ENCODE measurements around the gene RALA. TPM values are rescaled to one million over a fixed set of nuclear protein-coding genes. Genes with fewer than 3 reads are reported as not detected.

Gene RALA
- 10 to 100 TPM in 2 of 4 donors, 1 to 10 TPM in 2; 5.4 to 29.8 (median 17.9) TPM for total RNA-seq

DNA sequence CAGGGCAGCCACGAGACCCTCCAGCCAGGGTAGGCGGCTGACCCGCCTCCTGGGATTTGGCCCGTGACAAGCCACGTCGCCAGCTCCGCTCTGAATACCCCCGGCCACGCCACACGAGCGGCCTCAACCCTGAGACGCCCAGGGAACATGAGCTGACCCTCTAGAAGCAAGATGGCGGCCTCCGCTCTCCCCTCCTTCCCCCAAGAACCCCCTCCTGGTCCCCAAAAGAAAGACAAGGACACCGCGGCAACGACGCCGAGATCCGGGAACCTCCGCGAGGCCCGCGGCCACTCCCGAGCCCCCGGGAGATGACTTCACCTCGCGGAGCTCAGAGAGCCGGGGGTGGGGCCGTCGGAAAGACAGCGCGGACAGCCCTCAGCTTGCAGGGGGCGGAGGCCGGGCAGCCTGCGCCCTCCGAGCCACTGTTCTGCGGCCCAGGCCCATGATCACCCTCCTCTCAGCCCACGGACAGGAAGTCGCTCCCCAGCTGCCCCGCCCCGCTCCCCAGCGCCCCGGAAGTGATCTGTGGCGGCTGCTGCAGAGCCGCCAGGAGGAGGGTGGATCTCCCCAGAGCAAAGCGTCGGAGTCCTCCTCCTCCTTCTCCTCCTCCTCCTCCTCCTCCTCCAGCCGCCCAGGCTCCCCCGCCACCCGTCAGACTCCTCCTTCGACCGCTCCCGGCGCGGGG, at the start of gene RALA:
RALA (plus strand) TSS at position 526 of the 685 bp plus-strand sequence. CDS start 63,096 bp downstream, outside the sequence.
- peak within 1 kb of the TSS; percentile 68 to 88 (median 80) for H3K4me3 ChIP-seq
- peak; percentile 95 for DNase-seq
- H3K27me3 ChIP-seq, result no peaks in the 10 kb centered on the region
- intact Hi-C loops (cut with DNase I; ENCODE audit: low total_unique reads), result loop anchor here (5.0 kb wide), 1 partner anchor 249 kb away; no protein-coding TSS in a partner anchor
- in situ Hi-C loops (cut with MboI; ENCODE audit: low pct_ligation_motif_present in 1 of 4, low pct_unique_long_range_greater_than_20kb in 1 of 4, low sequenced_read_pairs in 3 of 4), result no loop called here
- H3K36me3 ChIP-seq, result no peaks in the 10 kb centered on the region
- TF ChIP-seq POLR2A (IDR thresholded peaks at IDR 0.05), result peak; percentile 85
- peak; percentile 75 to 88 (median 86) for TF ChIP-seq POLR2AphosphoS5 (IDR thresholded peaks at IDR 0.05)
- TF ChIP-seq CTCF (IDR thresholded peaks at IDR 0.05), result peak in 2 of 5 experiments; percentile 3 to 14
- no peak for TF ChIP-seq EP300 (IDR thresholded peaks at IDR 0.05; ENCODE audit: low read depth)
- H3K4me1 ChIP-seq, result peaks cover 9 to 44% (median 37%) of the 10 kb centered on the region in 4 donors
- WGBS, 2 donors (ENCODE audit: low coverage in 1 of 2), result 1% methylated on average over 47 of the region's 56 CpGs; no CpG with 5 or more reads in 1 of the 2 donors
- no peaks in the 10 kb centered on the region for H3K9me3 ChIP-seq
- peak within 1 kb of the TSS; percentile 87 to 95 (median 93) for H3K27ac ChIP-seq

GRCh38 chr7:39574673-39575349, 48.6 kb upstream of the RALA start:
- no peaks in the 10 kb centered on the region for H3K9me3 ChIP-seq
- DNase-seq, result no peak
- no peak overlapping the region for H3K27ac ChIP-seq
- in situ Hi-C loops (cut with MboI; ENCODE audit: low pct_ligation_motif_present in 1 of 4, low pct_unique_long_range_greater_than_20kb in 1 of 4, low sequenced_read_pairs in 3 of 4) (loop anchor here in 1 of 4 donors (25.0 kb wide), 1 partner anchor 462 kb away; no protein-coding TSS in a partner anchor), intact Hi-C loops (cut with DNase I; ENCODE audit: low total_unique reads) (loop anchor here (5.0 kb wide), 1 partner anchor 172 kb away; no protein-coding TSS in a partner anchor)
- TF ChIP-seq EP300 (IDR thresholded peaks at IDR 0.05; ENCODE audit: low read depth) (no peak), POLR2AphosphoS5 (IDR thresholded peaks at IDR 0.05) (no peak), POLR2A (IDR thresholded peaks at IDR 0.05) (no peak), CTCF (IDR thresholded peaks at IDR 0.05) (no peak)
- peaks cover 0 to 17% (median 0%) of the 10 kb centered on the region in 4 donors for H3K36me3 ChIP-seq
- 98% methylated on average over 2 of the region's 2 CpGs; no CpG with 5 or more reads in 1 of the 2 donors for WGBS, 2 donors (ENCODE audit: low coverage in 1 of 2)
- no peaks in the 10 kb centered on the region for H3K27me3 ChIP-seq
- H3K4me3 ChIP-seq, result no peak overlapping the region
- H3K4me1 ChIP-seq, result no peaks in the 10 kb centered on the region

GRCh38 chr7:39577229-39577874, 46.0 kb upstream of the RALA start:
- Histone ChIP-seq H3K4me1 (peaks cover 0 to 4% (median 0%) of the 10 kb centered on the region in 4 donors), H3K27ac (no peak overlapping the region), H3K9me3 (no peaks in the 10 kb centered on the region), H3K4me3 (no peak overlapping the region), H3K36me3 (peaks cover 0 to 2% (median 0%) of the 10 kb centered on the region in 4 donors), H3K27me3 (no peaks in the 10 kb centered on the region)
- intact Hi-C loops (cut with DNase I; ENCODE audit: low total_unique reads) (loop anchor here (5.0 kb wide), 1 partner anchor 170 kb away; no protein-coding TSS in a partner anchor), in situ Hi-C loops (cut with MboI; ENCODE audit: low pct_ligation_motif_present in 1 of 4, low pct_unique_long_range_greater_than_20kb in 1 of 4, low sequenced_read_pairs in 3 of 4) (loop anchor here in 1 of 4 donors (25.0 kb wide), 1 partner anchor 460 kb away; no protein-coding TSS in a partner anchor)
- no peak for TF ChIP-seq EP300 (IDR thresholded peaks at IDR 0.05; ENCODE audit: low read depth)
- no peak for TF ChIP-seq CTCF (IDR thresholded peaks at IDR 0.05)
- TF ChIP-seq POLR2A (IDR thresholded peaks at IDR 0.05), result no peak
- no peak for TF ChIP-seq POLR2AphosphoS5 (IDR thresholded peaks at IDR 0.05)
- no peak for DNase-seq
- WGBS, 2 donors (ENCODE audit: low coverage in 1 of 2), result 95% methylated on average over 24 of the region's 27 CpGs; no CpG with 5 or more reads in 1 of the 2 donors

Measured in transverse colon (tissue), 4 donors.